Hypothalamus (tissue), 51 donors: Measurements from ENCODE around the gene GPR17.

ENCODE experiments used
- DNase-seq, 51 donors: peaks; one replicate each; lab custom pipeline; 2025; lab: John Stamatoyannopoulos, UW

Gene GPR17

DNA sequence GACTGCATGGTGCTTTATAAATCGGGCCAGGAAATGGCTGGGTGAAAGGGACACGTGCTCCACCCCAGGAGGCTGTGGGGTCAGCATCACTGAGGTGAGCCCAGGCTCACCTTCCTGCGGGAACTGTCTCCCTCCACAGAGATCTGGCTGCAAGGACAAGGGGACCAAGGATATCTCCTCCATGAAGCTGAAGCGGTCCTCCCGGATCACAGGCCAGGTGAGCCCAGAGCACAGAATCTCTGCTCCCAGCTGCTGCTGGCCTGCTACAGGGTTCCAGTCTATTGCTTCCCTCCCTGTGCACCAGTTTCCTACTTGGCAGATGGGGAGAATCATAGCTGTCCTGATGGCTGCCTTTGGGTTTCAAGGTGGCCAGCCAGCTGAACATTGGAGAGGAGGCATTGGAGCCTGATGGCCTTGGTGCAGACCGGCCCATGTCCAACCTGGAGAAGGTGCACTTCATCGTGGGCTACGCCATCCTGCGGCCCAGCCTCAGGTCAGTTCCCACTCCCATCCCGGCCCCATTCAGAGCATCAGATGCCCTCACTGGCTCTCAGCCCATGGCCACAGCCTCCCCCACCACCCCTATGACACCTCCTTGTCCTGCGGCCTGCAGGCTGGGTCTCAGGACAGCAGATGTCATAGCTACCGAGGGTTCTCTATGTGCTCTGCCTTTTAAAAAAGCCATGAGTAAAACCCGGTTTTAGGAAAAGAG is 33.7 kb upstream of the GPR17 start:
- no peak for DNase-seq

- no peak for DNase-seq
These were observed 31.7 kb upstream of the GPR17 start for GRCh38 chr2:127614246-127614645.

DNA sequence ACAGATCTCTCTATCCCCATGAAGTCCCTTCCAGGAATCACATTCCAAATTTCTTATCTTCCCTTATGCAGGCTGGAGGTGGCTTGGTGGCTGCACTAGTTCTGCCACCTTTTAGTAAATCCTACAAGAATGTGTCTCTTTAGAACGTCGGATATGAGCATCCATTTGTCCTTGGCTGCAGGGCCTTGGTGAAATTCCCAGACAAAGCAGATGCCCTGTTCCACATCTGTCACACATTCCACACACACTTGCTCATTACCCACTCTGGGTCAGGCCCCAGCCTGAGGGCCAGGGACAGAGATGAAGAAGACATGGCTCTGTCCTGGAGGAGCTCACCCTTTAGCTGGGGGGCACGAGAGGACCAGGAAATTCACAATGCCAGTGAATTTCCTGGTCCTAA is 31.2 kb upstream of the GPR17 start:
- no peak for DNase-seq

GRCh38 chr2:127615511-127616166 is 30.3 kb upstream of the GPR17 start:
- no peak for DNase-seq

DNA sequence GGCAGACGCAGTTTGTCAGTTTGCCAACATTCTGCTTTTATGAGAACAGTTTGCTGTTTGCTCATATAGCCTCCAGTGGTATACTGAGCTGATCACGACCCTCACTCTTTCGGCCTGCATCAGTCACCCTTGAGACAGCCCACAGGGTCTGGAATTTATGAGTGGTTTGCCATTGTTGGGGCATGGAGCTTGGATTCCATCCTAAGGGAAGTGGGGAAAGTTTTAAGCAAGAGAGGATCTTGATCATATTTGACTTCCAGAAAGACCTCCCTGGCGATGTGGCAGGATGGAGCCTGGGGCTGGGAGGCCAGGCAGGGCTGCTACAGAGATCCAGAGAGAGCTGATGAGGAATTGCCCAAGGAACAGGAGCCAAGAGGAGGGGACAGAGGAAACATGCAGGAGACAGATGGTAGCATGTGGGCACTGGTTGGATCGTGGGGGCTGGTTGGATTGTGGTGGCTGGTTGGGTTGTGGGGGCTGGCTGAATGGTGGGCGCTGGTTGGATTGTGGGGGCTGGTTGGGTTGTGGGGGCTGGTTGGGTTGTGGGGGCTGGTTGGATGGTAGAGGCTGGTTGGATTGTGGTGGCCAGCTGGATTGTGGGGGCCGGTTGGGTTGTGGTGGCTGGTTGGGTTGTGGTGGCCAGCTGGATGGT is 27.3 kb upstream of the GPR17 start:
- no peak for DNase-seq

DNA sequence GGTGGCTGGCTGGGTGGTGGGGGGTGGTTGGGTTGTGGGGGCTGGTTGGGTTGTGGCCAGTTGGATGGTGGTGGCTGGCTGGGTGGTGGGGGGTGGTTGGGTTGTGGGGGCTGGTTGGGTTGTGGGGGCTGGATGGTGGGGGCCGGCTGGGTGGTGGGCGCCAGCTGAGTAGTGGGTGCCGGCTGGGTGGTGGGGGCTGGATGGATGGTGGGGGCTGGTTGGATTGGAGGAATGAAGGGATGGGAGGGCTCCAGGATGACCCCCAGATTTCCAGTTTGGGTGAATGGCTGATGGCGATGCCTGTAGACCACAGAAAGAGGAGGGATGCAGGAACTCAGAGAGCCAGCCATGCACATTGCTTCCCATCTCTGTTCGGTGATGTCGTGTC is 26.8 kb upstream of the GPR17 start:
- no peak for DNase-seq

GRCh38 chr2:127619877-127620705 is 25.9 kb upstream of the GPR17 start:
- DNase-seq = no peak

- no peak for DNase-seq
These were observed 25.1 kb upstream of the GPR17 start for GRCh38 chr2:127620866-127621265.

DNA sequence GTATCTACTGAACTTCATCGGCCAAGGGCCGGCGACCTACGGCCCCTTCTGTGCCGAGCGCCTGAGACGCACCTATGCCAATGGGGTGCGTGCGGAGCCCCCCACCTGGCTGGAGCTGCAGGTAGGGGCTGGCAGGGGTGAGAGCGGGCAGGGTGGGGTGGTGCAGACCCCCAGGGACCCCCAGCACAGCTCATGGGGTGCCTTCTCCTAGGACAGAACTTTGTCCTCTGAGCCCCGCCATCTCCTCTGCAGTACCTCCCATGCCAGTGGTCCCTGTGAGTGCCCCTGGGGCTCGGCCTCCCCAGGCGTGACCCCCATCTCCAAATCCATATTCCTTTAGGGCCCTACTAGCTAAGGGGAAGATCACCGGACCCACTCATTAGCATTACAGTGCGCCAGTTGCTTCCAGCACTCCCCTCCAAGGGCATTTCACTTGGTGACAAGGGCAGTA is 23.9 kb upstream of the GPR17 start:
- no peak for DNase-seq

- no peak for DNase-seq
These were observed 23.2 kb upstream of the GPR17 start for GRCh38 chr2:127622561-127623387.

DNA sequence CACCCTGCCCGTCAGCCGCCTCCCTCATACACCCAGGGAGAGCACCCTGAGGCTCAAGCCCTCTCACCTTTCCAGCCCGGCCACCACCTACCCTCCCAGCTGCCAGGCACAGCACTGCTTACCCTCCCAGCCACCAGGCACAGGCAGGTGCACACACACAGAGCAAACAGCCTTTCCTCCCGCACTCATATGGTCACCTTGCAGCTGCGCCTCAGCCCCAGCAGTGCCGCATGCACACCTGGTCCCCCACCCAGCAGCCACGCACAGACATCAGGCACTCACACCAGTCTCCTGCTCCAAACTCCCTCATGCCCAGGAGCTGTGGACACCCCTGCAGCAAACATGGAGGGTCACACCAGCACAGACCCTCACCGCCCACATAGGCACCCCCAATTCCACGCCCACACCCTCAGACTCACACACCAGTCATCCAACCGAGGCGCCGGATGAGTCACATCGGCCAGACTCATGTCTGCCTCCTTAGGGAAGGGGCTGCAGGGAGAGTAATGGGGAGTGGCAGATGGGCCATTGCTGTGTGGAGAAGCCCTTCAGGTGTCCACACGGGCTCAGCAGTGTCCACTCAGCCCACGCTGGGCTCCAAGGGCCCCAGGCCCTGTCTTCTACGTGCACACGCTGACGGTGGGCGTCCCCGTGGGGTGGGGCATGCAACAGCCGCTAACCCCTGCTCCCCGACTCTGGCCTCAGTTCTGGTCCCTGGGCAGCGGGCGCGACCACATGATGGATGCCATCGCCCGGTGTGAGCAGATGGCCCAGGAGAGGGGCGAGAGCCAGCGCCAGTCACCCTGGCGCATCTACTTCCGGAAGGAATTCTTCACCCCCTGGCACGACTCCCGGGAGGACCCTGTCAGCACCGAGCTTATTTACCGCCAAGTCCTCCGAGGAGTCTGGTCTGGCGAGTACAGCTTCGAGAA is 22.3 kb upstream of the GPR17 start:
- no peak for DNase-seq

DNA sequence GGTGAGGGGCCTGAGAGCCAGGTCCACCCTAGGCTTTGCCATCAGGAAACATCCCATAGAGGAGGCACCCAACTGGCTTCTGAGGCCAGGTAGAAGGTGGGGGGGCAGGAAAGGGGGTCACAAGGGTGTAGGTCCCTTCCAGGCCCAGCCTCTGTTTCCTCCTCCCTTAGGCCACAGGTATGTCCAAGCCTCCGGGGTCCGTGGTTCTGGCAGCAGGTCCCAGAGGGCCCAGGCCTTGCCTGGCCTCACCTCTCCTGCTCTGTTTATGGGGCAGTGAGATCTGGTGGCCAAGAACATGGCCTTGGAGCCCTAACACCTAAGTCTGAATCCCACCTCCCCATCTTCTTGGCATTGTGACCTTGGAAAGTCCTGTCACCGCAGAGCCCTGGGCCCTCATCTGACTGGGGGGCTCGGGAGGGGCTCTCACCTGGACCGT is 21.6 kb upstream of the GPR17 start:
- no peak for DNase-seq

GRCh38 chr2:127624756-127625571 is 21.0 kb upstream of the GPR17 start:
- DNase-seq = no peak

- no peak for DNase-seq
These were observed 20.4 kb upstream of the GPR17 start for GRCh38 chr2:127625572-127625951.

GRCh38 chr2:127626175-127626574 is 19.8 kb upstream of the GPR17 start:
- DNase-seq = no peak

GRCh38 chr2:127626917-127627739 is 18.8 kb upstream of the GPR17 start:
- DNase-seq = no peak
